ENCODE measurements around the gene NCK1. TPM values are rescaled to one million over a fixed set of nuclear protein-coding genes. Genes with fewer than 3 reads are reported as not detected.

Gene NCK1
- polyA plus RNA-seq, 2 of the 4 experiments (the other 2 are of a cell fraction): 30.2 to 60.8 TPM

DNA sequence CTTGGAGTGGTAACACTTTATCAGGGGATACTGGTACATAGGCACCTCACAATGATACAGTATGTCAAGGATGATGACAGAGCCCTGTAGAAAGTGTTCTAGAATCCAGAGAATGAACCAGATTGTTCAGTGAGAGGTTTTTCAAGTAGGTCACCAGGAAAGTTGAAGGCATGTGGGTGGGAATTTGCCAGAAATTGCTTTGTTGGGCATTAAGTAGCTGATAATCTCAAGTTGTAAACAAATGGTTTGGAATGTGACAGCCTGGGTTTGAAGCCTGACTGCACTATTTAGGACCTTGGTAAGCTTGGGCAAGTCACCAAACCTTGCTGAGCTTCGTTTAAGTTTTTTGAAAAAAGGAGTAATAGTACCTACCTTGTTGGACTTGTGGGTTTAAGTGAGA, 30.5 kb upstream of the NCK1 start:
- ChIA-PET CTCF (no interaction called here), POLR2A (no interaction called here)
- Histone ChIP-seq H3K4me3 (no peak overlapping the region), H3K4me1 (peaks cover 22% of the 10 kb centered on the region), H3K4me2 (no peak overlapping the region), H3K27ac (no peak overlapping the region), H3K9me3 (no peaks in the 10 kb centered on the region)
- DNase-seq (ENCODE audit: low read depth in 1 of 2, low spot score in 1 of 2): no peak
- TF ChIP-seq, protein P1, sequence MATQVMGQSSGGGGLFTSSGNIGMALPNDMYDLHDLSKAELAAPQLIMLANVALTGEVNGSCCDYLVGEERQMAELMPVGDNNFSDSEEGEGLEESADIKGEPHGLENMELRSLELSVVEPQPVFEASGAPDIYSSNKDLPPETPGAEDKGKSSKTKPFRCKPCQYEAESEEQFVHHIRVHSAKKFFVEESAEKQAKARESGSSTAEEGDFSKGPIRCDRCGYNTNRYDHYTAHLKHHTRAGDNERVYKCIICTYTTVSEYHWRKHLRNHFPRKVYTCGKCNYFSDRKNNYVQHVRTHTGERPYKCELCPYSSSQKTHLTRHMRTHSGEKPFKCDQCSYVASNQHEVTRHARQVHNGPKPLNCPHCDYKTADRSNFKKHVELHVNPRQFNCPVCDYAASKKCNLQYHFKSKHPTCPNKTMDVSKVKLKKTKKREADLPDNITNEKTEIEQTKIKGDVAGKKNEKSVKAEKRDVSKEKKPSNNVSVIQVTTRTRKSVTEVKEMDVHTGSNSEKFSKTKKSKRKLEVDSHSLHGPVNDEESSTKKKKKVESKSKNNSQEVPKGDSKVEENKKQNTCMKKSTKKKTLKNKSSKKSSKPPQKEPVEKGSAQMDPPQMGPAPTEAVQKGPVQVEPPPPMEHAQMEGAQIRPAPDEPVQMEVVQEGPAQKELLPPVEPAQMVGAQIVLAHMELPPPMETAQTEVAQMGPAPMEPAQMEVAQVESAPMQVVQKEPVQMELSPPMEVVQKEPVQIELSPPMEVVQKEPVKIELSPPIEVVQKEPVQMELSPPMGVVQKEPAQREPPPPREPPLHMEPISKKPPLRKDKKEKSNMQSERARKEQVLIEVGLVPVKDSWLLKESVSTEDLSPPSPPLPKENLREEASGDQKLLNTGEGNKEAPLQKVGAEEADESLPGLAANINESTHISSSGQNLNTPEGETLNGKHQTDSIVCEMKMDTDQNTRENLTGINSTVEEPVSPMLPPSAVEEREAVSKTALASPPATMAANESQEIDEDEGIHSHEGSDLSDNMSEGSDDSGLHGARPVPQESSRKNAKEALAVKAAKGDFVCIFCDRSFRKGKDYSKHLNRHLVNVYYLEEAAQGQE (IDR thresholded peaks at IDR 0.05): no peak
- TF ChIP-seq ESRRA (IDR thresholded peaks at IDR 0.05; ENCODE audit: borderline replicate concordance, low read length) (no peak), TP53 (CRISPR knock-in tag; IDR thresholded peaks at IDR 0.05) (no peak), CEBPB (IDR thresholded peaks at IDR 0.05) (no peak), NPAS2 (CRISPR knock-in tag; IDR thresholded peaks at IDR 0.05; ENCODE audit: borderline replicate concordance) (no peak), CHD4 (IDR thresholded peaks at IDR 0.05; ENCODE audit: borderline replicate concordance) (no peak), RARB (CRISPR knock-in tag; IDR thresholded peaks at IDR 0.05) (no peak), HES2 (IDR thresholded peaks at IDR 0.05) (no peak), MYC (IDR thresholded peaks at IDR 0.05; ENCODE audit: borderline replicate concordance, low read length) (no peak), FOSB (CRISPR knock-in tag; IDR thresholded peaks at IDR 0.05) (no peak), FOSL2 (IDR thresholded peaks at IDR 0.05) (no peak), FOSL2 (CRISPR knock-in tag; IDR thresholded peaks at IDR 0.05) (no peak)
- no peak for ATAC-seq
- no peak for FAIRE-seq
- WGBS (ENCODE audit: missing lambda C conversion rate): 36% methylated on average over 1 of the region's 1 CpG

DNA sequence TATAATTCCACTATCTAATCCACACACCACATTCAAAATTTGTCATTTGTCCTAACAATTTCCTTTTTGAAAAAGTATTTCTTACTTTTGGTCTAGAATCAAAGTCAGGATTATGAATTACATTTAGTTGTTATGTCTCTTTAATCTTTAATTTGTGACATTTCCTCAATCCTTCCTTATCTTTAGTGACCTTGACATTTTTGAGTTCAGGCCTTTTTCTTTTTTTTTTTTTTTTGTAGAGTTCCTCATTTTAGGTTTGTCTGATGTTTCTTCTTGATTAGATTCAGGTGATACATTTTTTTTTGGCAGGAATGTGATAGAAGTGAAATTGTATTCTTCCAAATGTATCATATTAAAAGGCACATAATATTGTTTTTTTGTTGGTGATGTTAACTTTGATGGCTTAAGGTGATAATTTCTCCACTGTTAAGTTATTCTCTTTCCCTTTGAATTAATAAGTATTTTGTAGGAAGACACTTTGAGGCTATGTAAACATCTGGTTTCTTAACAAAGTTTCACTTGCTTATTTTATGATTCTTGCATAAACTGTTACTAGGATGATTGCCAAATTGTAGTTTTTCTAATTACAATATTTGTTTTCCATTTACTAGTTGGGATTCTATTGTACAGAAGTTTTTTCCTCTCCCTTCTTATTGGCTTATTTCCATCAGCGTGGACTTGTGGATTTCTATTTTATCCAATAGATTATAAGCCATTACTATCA, 26.8 kb upstream of the NCK1 start:
- ChIA-PET CTCF (interaction anchor here (1.1 to 1.3 kb wide), 2 partner anchors 19 to 83 kb away, joined by 3 to 5 read pairs; partner anchors contain the start of gene STAG1), POLR2A (no interaction called here)
- H3K9me3 ChIP-seq: no peaks in the 10 kb centered on the region
- H3K4me3 ChIP-seq: no peak overlapping the region
- ATAC-seq (no peak), DNase-seq (ENCODE audit: low read depth in 1 of 2, low spot score in 1 of 2) (no peak), FAIRE-seq (no peak)
- TF ChIP-seq TP53 (CRISPR knock-in tag; IDR thresholded peaks at IDR 0.05) (no peak), MYC (IDR thresholded peaks at IDR 0.05; ENCODE audit: borderline replicate concordance, low read length) (no peak), SMC3 (IDR thresholded peaks at IDR 0.05) (no peak), ZC3H11A (IDR thresholded peaks at IDR 0.05) (no peak), HOXA7 (CRISPR knock-in tag; IDR thresholded peaks at IDR 0.05) (no peak), ZFP36 (IDR thresholded peaks at IDR 0.05; ENCODE audit: borderline replicate concordance, partially characterized antibody) (no peak), NR3C1 (IDR thresholded peaks at IDR 0.05) (no peak), JUNB (IDR thresholded peaks at IDR 0.05) (no peak), KDM5A (IDR thresholded peaks at IDR 0.05) (no peak), FOSB (CRISPR knock-in tag; IDR thresholded peaks at IDR 0.05) (no peak), HOXB13 (CRISPR knock-in tag; IDR thresholded peaks at IDR 0.05; ENCODE audit: low read depth) (no peak), CBX8 (IDR thresholded peaks at IDR 0.05) (no peak), HEYL (CRISPR knock-in tag; IDR thresholded peaks at IDR 0.05) (no peak)
- TF ChIP-seq, protein P2, sequence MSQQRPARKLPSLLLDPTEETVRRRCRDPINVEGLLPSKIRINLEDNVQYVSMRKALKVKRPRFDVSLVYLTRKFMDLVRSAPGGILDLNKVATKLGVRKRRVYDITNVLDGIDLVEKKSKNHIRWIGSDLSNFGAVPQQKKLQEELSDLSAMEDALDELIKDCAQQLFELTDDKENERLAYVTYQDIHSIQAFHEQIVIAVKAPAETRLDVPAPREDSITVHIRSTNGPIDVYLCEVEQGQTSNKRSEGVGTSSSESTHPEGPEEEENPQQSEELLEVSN (IDR thresholded peaks at IDR 0.05; ENCODE audit: borderline replicate concordance, low read depth): no peak
- TF ChIP-seq, protein P3, sequence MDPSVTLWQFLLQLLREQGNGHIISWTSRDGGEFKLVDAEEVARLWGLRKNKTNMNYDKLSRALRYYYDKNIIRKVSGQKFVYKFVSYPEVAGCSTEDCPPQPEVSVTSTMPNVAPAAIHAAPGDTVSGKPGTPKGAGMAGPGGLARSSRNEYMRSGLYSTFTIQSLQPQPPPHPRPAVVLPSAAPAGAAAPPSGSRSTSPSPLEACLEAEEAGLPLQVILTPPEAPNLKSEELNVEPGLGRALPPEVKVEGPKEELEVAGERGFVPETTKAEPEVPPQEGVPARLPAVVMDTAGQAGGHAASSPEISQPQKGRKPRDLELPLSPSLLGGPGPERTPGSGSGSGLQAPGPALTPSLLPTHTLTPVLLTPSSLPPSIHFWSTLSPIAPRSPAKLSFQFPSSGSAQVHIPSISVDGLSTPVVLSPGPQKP (IDR thresholded peaks at IDR 0.05; ENCODE audit: low read depth, low read length): no peak
- H3K27ac ChIP-seq: peak overlapping the region; percentile 54 to 71
- peaks cover 47% of the 10 kb centered on the region for H3K4me1 ChIP-seq
- WGBS (ENCODE audit: missing lambda C conversion rate): 86% methylated on average over 1 of the region's 1 CpG
- peak overlapping the region; percentile 35; the same call in 2 of the 3 replicates for H3K4me2 ChIP-seq

Data from A549 (cell line).